HepG2 (cell line): ENCODE results near the gene SPTBN4. TPM values are rescaled to one million over a fixed set of nuclear protein-coding genes. Genes with fewer than 3 reads are reported as not detected.
"Not testable (repeated sequence)": the region's sequence is repeated elsewhere in the genome, so short reads cannot be mapped to it uniquely, and the experiment has no call there.

Experiments used
- ATAC-seq: fragments of 200-7000 bp; cut with Tn5 transposase; 3 replicates; pipeline ENCODE4 v1.9.1; 2020; ENCODE audit warnings: mild to moderate bottlenecking, moderate library complexity
- BruUV-seq: library from RNA; stranded (reverse); fragments of 400-500 nt; replicated peaks from 2 replicates; lab custom pipeline; 2021; lab: Mats Ljungman, UMichigan
- CTCF ChIA-PET: fragments of 300-600 bp; formaldehyde crosslinking; extraction: SDS; loops from one replicate; lab custom pipeline; 2021; ENCODE audit warnings: low total read pairs, inconsistent platforms, low intra/inter-chr PET ratio; lab: Yijun Ruan, JAX
- POLR2A ChIA-PET: fragments of 350-600 bp; sonication (Branson Sonifier 250); formaldehyde crosslinking; loops from one replicate; lab custom pipeline; 2020; ENCODE audit warnings: antibody characterized with exemption, inconsistent platforms; lab: Yijun Ruan, JAX
- DNase-seq: peaks from one replicate; pipeline ENCODE4 v3.0.0-alpha.2; 2015; ENCODE audit warnings: low spot score
- FAIRE-seq: peaks from 3 replicates; lab custom pipeline; 2011; peaks lifted over from hg19 to GRCh38; lab: Jason Lieb, UNC
- H2AFZ ChIP-seq: one replicate; pipeline ENCODE4 v1.6.1; 2011; ENCODE audit warnings: low read length, inconsistent platforms
- H3K27ac ChIP-seq: fragments of 300-600 bp; 3 replicates; pipeline ENCODE4 v1.8.0; 2011; ENCODE audit warnings: mixed run types, mild to moderate bottlenecking, mixed read lengths, low read length, inconsistent platforms; ENCODE audit not compliant: insufficient read depth; ENCODE audit errors: extremely low read length
- H3K27me3 ChIP-seq, 2 experiments: fragments of 200-600 bp in 1 of 2; 2 replicates in 1 of 2; 3 replicates in 1 of 2; pipeline versions ENCODE4 v1.6.0 to v1.8.0; 2011; ENCODE audit warnings: low read length in 2 of 2, mild to moderate bottlenecking in 2 of 2, moderate library complexity in 2 of 2, inconsistent platforms in 1 of 2; ENCODE audit not compliant: insufficient read depth in 2 of 2, control insufficient read depth in 1 of 2
- H3K36me3 ChIP-seq, 2 experiments: fragments of 200-600 bp in 1 of 2; replicated peaks in 1 of 2; 2 replicates in 1 of 2; 3 replicates in 1 of 2; pipeline versions ENCODE4 v1.5.1 to v1.8.0; 2011; ENCODE audit warnings: low read length in 2 of 2, inconsistent platforms in 1 of 2; ENCODE audit not compliant: insufficient read depth in 2 of 2, control insufficient read depth in 1 of 2
- H3K4me1 ChIP-seq: 2 replicates; pipeline ENCODE4 v1.5.1; 2012; ENCODE audit warnings: low read length, inconsistent platforms; ENCODE audit not compliant: insufficient read depth
- H3K4me2 ChIP-seq: 2 replicates; pipeline ENCODE4 v1.6.0; 2011; ENCODE audit warnings: low read depth, low read length, inconsistent platforms
- H3K4me3 ChIP-seq, 3 experiments: fragments of 200-600 bp in 1 of 3; sonication (generic), shearing (Covaris generic) in 1 of 3; replicated peaks in 1 of 3; 2 replicates each; pipeline ENCODE4 v1.5.1; 2011 to 2016; ENCODE audit warnings: low read length in 3 of 3, inconsistent platforms in 2 of 3, low read depth in 2 of 3, mild to moderate bottlenecking in 2 of 3, control low read depth in 1 of 3, mixed read lengths in 1 of 3; ENCODE audit not compliant: insufficient read depth in 1 of 3
- H3K79me2 ChIP-seq: one replicate; pipeline ENCODE4 v1.6.1; 2011; ENCODE audit warnings: low read length, inconsistent platforms; ENCODE audit not compliant: insufficient read depth
- H3K9ac ChIP-seq: 2 replicates; pipeline ENCODE4 v1.6.0; 2011; ENCODE audit warnings: mild to moderate bottlenecking, low read depth, low read length, inconsistent platforms; ENCODE audit not compliant: insufficient read depth
- H3K9me3 ChIP-seq: 2 replicates; pipeline ENCODE4 v1.5.1; 2012; ENCODE audit warnings: mild to moderate bottlenecking, low read length
- H4K20me1 ChIP-seq: 2 replicates; pipeline ENCODE4 v1.6.0; 2011; ENCODE audit warnings: inconsistent platforms, mild to moderate bottlenecking, low read length, moderate library complexity; ENCODE audit not compliant: insufficient read depth
- IKZF4 ChIP-seq: sonication (generic); formaldehyde crosslinking; IDR thresholded peaks from 2 replicates; pipeline ENCODE4 v1.5.1; 2020; ENCODE audit warnings: borderline replicate concordance, mild to moderate bottlenecking, low read depth, missing genetic modification reagents; ENCODE audit errors: not compliant biosample characterization
- SP2 ChIP-seq: sonication (generic); formaldehyde crosslinking; IDR thresholded peaks from 2 replicates; pipeline ENCODE4 v1.5.1; 2020; ENCODE audit warnings: mild to moderate bottlenecking, missing genetic modification reagents
- ZSCAN25 ChIP-seq: sonication (generic); formaldehyde crosslinking; IDR thresholded peaks from 2 replicates; pipeline ENCODE4 v1.8.0; 2022; ENCODE audit warnings: mild to moderate bottlenecking, missing genetic modification reagents
- WGBS: methylation state at CpG from one replicate; pipeline ENCODE4 v1.1.6; 2017; ENCODE audit warnings: low lambda C conversion rate; 5-methylcytosine and 5-hydroxymethylcytosine counted together
- in situ Hi-C: cut with HindIII; loops from 2 replicates; pipeline ENCODE4 v1.10.0; 2017; ENCODE audit warnings: low pct_unique_long_range_greater_than_20kb; ENCODE audit not compliant: extremely low pct_ligation_motif_present
- intact Hi-C: fragments of 100-400 bp; cut with micrococcal nuclease; formaldehyde crosslinking; loops from one replicate; pipeline ENCODE4 v1.10.0; 2022; ENCODE audit not compliant: unreplicated experiment
- polyA plus RNA-seq, 8 experiments: library from polyadenylated mRNA; depleted of rRNA in 3 of 8; stranded (reverse) in 7 of 8; unstranded in 1 of 8; fragments of >200 nt; fragmentation: Illumina TruSeq in 4 of 8; extraction: Trizol in 4 of 8; gene quantifications; 2 replicates each; pipeline versions ENCODE4 v1.2.1 to v1.2.3, GENCODE V29; 2011 to 2016; ENCODE audit warnings: low read depth in 4 of 8, missing spikeins in 1 of 8, mixed read lengths in 1 of 8; ENCODE audit not compliant: insufficient read depth in 1 of 8
- total RNA-seq, 5 experiments: library from RNA; depleted of rRNA; stranded (reverse); fragments of >200 nt; fragmentation: Illumina TruSeq; extraction: Trizol; gene quantifications; 2 replicates each; pipeline ENCODE4 v1.2.3, GENCODE V29; 2016; ENCODE audit warnings: low read depth in 1 of 5
- TF ChIP-seq, protein P1 (sequence below): IDR thresholded peaks from 2 replicates; pipeline ENCODE4 v1.6.1; 2016; ENCODE audit warnings: mild to moderate bottlenecking

SPTBN4 gene
- total and polyA plus RNA-seq, 2 of the 13 experiments (the other 11 are each of a cell fraction or from before 2014, with no cell fraction given): 0.11 TPM

DNA sequence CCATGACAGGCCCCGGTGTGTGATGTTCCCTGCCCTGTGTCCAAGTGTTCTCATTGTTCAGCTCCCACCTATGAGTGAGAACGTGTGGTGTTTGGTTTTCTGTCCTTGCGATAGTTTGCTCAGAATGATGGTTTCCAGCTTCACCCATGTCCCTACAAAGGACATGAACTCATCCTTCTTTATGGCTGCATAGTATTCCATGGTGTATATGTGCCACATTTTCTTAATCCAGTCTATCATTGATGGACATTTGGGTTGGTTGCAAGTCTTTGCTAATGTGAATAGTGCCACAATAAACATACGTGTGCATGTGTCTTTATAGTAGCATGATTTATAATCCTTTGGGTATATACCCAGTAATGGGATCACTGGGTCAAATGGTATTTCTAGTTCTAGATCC lies 80.4 kb downstream of the SPTBN4 start:
- ATAC-seq, in situ Hi-C loops, BruUV-seq, H2AFZ ChIP-seq, H3K36me3 ChIP-seq, H3K27ac ChIP-seq, H3K9me3 ChIP-seq, H3K4me3 ChIP-seq, H3K27me3 ChIP-seq, H3K9ac ChIP-seq, FAIRE-seq, DNase-seq, H4K20me1 ChIP-seq, POLR2A ChIA-PET, H3K79me2 ChIP-seq, H3K4me2 ChIP-seq: not testable (repeated sequence)
- CTCF ChIA-PET: interaction anchor here (3.2 to 3.4 kb wide), 2 partner anchors 51 to 87 kb away, joined by 18 to 20 read pairs; no protein-coding TSS in a partner anchor
- intact Hi-C loops: loop anchor here (10.0 kb wide), 1 partner anchor 88 kb away; no protein-coding TSS in a partner anchor
- peaks cover 14% of the 10 kb centered on the region for H3K4me1 ChIP-seq
- 0% methylated on average over 4 of the region's 4 CpGs for WGBS

DNA sequence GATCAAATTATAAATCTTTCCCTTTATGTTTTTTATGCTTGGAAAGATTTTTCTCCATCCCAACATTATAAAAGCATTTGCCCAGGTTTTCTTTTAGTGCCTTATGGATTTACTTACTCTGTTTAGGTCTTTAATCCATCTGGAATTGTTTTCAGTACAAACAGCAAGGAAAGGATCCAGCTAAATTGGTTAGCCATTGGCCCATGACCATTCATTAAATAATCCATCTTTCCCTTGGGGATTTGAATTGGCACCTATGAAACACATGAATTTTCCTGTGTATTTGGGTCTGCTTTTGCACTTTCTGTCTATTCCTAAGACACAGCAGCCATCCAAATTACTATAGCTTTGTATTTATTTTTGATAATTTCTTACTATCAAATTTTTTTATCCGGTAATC lies 81.0 kb downstream of the SPTBN4 start:
- Histone ChIP-seq H3K36me3 (no peaks in the 10 kb centered on the region), H4K20me1 (no peaks in the 10 kb centered on the region), H3K79me2 (no peaks in the 10 kb centered on the region), H3K9me3 (no peaks in the 10 kb centered on the region), H3K27ac (no peak overlapping the region), H2AFZ (no peak overlapping the region), H3K4me1 (peaks cover 14% of the 10 kb centered on the region), H3K4me2 (no peak overlapping the region), H3K27me3 (peaks cover 0 to 7% of the 10 kb centered on the region in 2 experiments; a peak in 2 of 5 replicates), H3K4me3 (no peak overlapping the region), H3K9ac (no peak overlapping the region)
- DNase-seq (no peak), FAIRE-seq (no peak), ATAC-seq (no peak)
- ChIA-PET CTCF (interaction anchor here (3.2 to 3.4 kb wide), 2 partner anchors 51 to 87 kb away, joined by 18 to 20 read pairs; no protein-coding TSS in a partner anchor), POLR2A (no interaction called here)
- in situ Hi-C loops: no loop called here
- WGBS: 5% methylated on average over 1 of the region's 1 CpG
- intact Hi-C loops: loop anchor here (2.0 to 10.0 kb wide), 2 partner anchors 51 to 87 kb away; no protein-coding TSS in a partner anchor
- TF ChIP-seq IKZF4 (no peak), SP2 (CRISPR knock-in tag) (no peak), ZSCAN25 (CRISPR knock-in tag) (no peak)
- TF ChIP-seq, protein P1, sequence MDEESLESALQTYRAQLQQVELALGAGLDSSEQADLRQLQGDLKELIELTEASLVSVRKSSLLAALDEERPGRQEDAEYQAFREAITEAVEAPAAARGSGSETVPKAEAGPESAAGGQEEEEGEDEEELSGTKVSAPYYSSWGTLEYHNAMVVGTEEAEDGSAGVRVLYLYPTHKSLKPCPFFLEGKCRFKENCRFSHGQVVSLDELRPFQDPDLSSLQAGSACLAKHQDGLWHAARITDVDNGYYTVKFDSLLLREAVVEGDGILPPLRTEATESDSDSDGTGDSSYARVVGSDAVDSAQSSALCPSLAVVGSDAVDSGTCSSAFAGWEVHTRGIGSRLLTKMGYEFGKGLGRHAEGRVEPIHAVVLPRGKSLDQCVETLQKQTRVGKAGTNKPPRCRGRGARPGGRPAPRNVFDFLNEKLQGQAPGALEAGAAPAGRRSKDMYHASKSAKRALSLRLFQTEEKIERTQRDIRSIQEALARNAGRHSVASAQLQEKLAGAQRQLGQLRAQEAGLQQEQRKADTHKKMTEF (CRISPR knock-in tag): no peak
- no TSS peak for BruUV-seq
